K562 (cell line): Measurements from ENCODE around the gene BBX. TPM values are rescaled to one million over a fixed set of nuclear protein-coding genes. Genes with fewer than 3 reads are reported as not detected.

Experiments used
- ATAC-seq: fragments of 200-7000 bp; cut with Tn5 transposase; 3 replicates; pipeline ENCODE4 v1.9.1; 2020; ENCODE audit warnings: moderate library complexity
- BruUV-seq: library from RNA; stranded (reverse); fragments of 400-500 nt; replicated peaks from 2 replicates; lab custom pipeline; 2021; lab: Mats Ljungman, UMichigan
- CTCF ChIA-PET: fragments of 300-600 bp; formaldehyde crosslinking; extraction: SDS; loops from one replicate; lab custom pipeline; 2021; ENCODE audit warnings: low intra/inter-chr PET ratio; lab: Yijun Ruan, JAX
- POLR2A ChIA-PET: fragments of 300-600, 350-650 bp; sonication (Branson Sonifier 250); formaldehyde crosslinking; extraction: SDS; loops from one replicate; lab custom pipeline; 2021; ENCODE audit warnings: antibody characterized with exemption, inconsistent platforms; lab: Yijun Ruan, JAX
- DNase-seq, 4 experiments: peaks; one replicate each; pipeline versions ENCODE4 v3.0.0 to v3.0.0-alpha.2; 2011 to 2018; ENCODE audit warnings: low spot score in 3 of 4, mixed read lengths in 3 of 4; ENCODE audit errors: extremely low read depth in 1 of 4
- FAIRE-seq: peaks from 2 replicates; lab custom pipeline; 2011; peaks lifted over from hg19 to GRCh38; lab: Jason Lieb, UNC
- H2AFZ ChIP-seq: 2 replicates; pipeline ENCODE4 v1.6.0; 2011; ENCODE audit warnings: low read depth, low read length, control low read depth, inconsistent platforms
- H3K27ac ChIP-seq: fragments of 200-600 bp; 3 replicates; pipeline ENCODE4 v1.8.0; 2011; ENCODE audit warnings: low read depth, mild to moderate bottlenecking, control low read depth, inconsistent platforms, low read length, moderate library complexity, mixed read lengths; ENCODE audit errors: extremely low read depth
- H3K27me3 ChIP-seq, 2 experiments: fragments of 300-600 bp in 1 of 2; 2 replicates in 1 of 2; 3 replicates in 1 of 2; pipeline versions ENCODE4 v1.6.0 to v1.8.0; 2011; ENCODE audit warnings: inconsistent platforms in 2 of 2, low read length in 2 of 2, mild to moderate bottlenecking in 1 of 2, mixed read lengths in 1 of 2, moderate library complexity in 1 of 2; ENCODE audit not compliant: control insufficient read depth in 2 of 2, insufficient read depth in 2 of 2
- H3K36me3 ChIP-seq: fragments of 300-600 bp; 3 replicates; pipeline ENCODE4 v1.8.0; 2011; ENCODE audit warnings: mild to moderate bottlenecking, low read length, inconsistent platforms; ENCODE audit not compliant: control insufficient read depth, insufficient read depth
- H3K4me1 ChIP-seq, 2 experiments: fragments of 200-600 bp in 1 of 2; replicated peaks in 1 of 2; 2 replicates in 1 of 2; 3 replicates in 1 of 2; pipeline versions ENCODE4 v1.5.1 to v1.8.0; 2011; ENCODE audit warnings: inconsistent platforms in 2 of 2, low read length in 2 of 2, mild to moderate bottlenecking in 1 of 2, mixed read lengths in 1 of 2, moderate library complexity in 1 of 2; ENCODE audit not compliant: control insufficient read depth in 2 of 2, insufficient read depth in 2 of 2
- H3K4me2 ChIP-seq: 2 replicates; pipeline ENCODE4 v1.6.1; 2011; ENCODE audit warnings: low read length, control low read depth, inconsistent platforms, mixed read lengths; ENCODE audit not compliant: insufficient read depth
- H3K4me3 ChIP-seq: fragments of 200-600 bp; sonication (generic), shearing (Covaris generic); 2 replicates; pipeline ENCODE4 v1.5.1; 2016; ENCODE audit warnings: control low read depth, inconsistent platforms
- H3K79me2 ChIP-seq: fragments of 200-600 bp; 3 replicates; pipeline ENCODE4 v1.8.0; 2011; ENCODE audit warnings: low read length, inconsistent platforms; ENCODE audit not compliant: control insufficient read depth, insufficient read depth
- H3K9ac ChIP-seq, 2 experiments: 2 replicates each; pipeline versions ENCODE4 v1.6.0 to v1.6.1; 2011; ENCODE audit warnings: low read depth in 2 of 2, low read length in 2 of 2, control low read depth in 1 of 2, inconsistent platforms in 1 of 2, mild to moderate bottlenecking in 1 of 2, mixed read lengths in 1 of 2; ENCODE audit not compliant: insufficient read depth in 1 of 2
- H3K9me1 ChIP-seq: one replicate; pipeline ENCODE4 v1.6.0; 2011; ENCODE audit warnings: inconsistent platforms, mild to moderate bottlenecking, low read length, moderate library complexity; ENCODE audit not compliant: control insufficient read depth, insufficient read depth
- H3K9me3 ChIP-seq: replicated peaks from 2 replicates; pipeline ENCODE4 v1.5.1; 2011; ENCODE audit warnings: low read depth, low read length, inconsistent platforms; ENCODE audit not compliant: control insufficient read depth, insufficient read depth
- H4K20me1 ChIP-seq: replicated peaks from 2 replicates; pipeline ENCODE4 v1.6.1; 2011; ENCODE audit warnings: low read length, inconsistent platforms, mixed read lengths; ENCODE audit not compliant: control insufficient read depth, insufficient read depth
- CBX2 ChIP-seq: fragments of 200-600 bp; sonication (generic); IDR thresholded peaks from one replicate; pipeline ENCODE4 v1.6.1; 2012; ENCODE audit warnings: mild to moderate bottlenecking, low read length, inconsistent platforms; ENCODE audit not compliant: insufficient read depth, poor library complexity, severe bottlenecking
- PBX2 ChIP-seq, 2 experiments: IDR thresholded peaks in 1 of 2; conservative IDR thresholded peaks in 1 of 2; 2 replicates each; pipeline ENCODE4 v1.6.1; 2016; ENCODE audit warnings: low read depth in 2 of 2, mild to moderate bottlenecking in 1 of 2, missing compliant biosample characterization in 1 of 2, missing genetic modification characterization in 1 of 2, moderate library complexity in 1 of 2
- WGBS: fragments of 100-300 bp; shearing (Covaris generic); methylation state at CpG from one replicate; pipeline ENCODE4 v1.1.6; 2016; ENCODE audit warnings: low coverage, mixed read lengths; ENCODE audit not compliant: insufficient coverage; ENCODE audit errors: missing lambda C conversion rate; 5-methylcytosine and 5-hydroxymethylcytosine counted together
- in situ Hi-C: fragments of 300-500 bp; cut with MboI; formaldehyde crosslinking; loops from 4 replicates; pipeline ENCODE4 v1.15.0; 2018; ENCODE audit warnings: inconsistent platforms, mixed read lengths
- intact Hi-C: fragments of 100-400 bp; cut with micrococcal nuclease; formaldehyde crosslinking; loops from 2 replicates; pipeline ENCODE4 v1.14.2; 2022
- polyA plus RNA-seq, 8 experiments: library from polyadenylated mRNA; depleted of rRNA in 4 of 8; stranded (reverse) in 5 of 8; unstranded in 3 of 8; fragments of >200 nt; fragmentation: Nextera tagmentation in 2 of 8; fragmentation: Illumina TruSeq in 1 of 8; extraction: Ambion mirVana in 2 of 8; extraction: Trizol in 1 of 8; gene quantifications; 2 replicates each; pipeline versions ENCODE4 v1.2.1 to v1.2.3, GENCODE V29; 2011 to 2014; ENCODE audit warnings: inconsistent platforms in 1 of 8, missing spikeins in 1 of 8
- total RNA-seq, 7 experiments: library from RNA; depleted of rRNA in 6 of 7; stranded (reverse); fragments of >200 nt in 6 of 7; fragmentation: Illumina TruSeq in 2 of 7; extraction: Trizol in 2 of 7; gene quantifications; 2 replicates each; pipeline versions ENCODE4 v1.2.1 to v1.2.3, GENCODE V29; 2011 to 2021; ENCODE audit warnings: low replicate concordance in 1 of 7

BBX gene
- total and polyA plus RNA-seq, 9 of the 15 experiments (the other 6 are each of a cell fraction or from before 2014, with no cell fraction given), result 4.9 to 19.5 (median 11.8) TPM

- ChIA-PET CTCF (no interaction called here), POLR2A (interaction anchor here (1.6 kb wide), 1 partner anchor 10 kb away, joined by 3 read pairs; no protein-coding TSS in a partner anchor)
- H3K36me3 ChIP-seq, result no peaks in the 10 kb centered on the region
- TF ChIP-seq CBX2 (no peak), PBX2 (CRISPR knock-in tag; IDR thresholded peaks at IDR 0.05; ENCODE audit: low read depth) (no peak), PBX2 (tag; conservative IDR thresholded peaks at IDR 0.05; ENCODE audit: low read depth) (peak; percentile 43; the same call in 1 of the 2 replicates)
- H2AFZ ChIP-seq, result no peak overlapping the region
- H3K9me1 ChIP-seq, result no peaks in the 10 kb centered on the region
- DNase-seq (no peak), FAIRE-seq (no peak), ATAC-seq (no peak)
- in situ Hi-C loops (no loop called here), intact Hi-C loops (no loop called here)
- H3K9ac ChIP-seq, result no peak overlapping the region
- H3K9me3 ChIP-seq, result no peaks in the 10 kb centered on the region
- H3K4me3 ChIP-seq, result no peak overlapping the region
- H3K27ac ChIP-seq, result no peak overlapping the region
- 24% methylated on average over 3 of the region's 3 CpGs for WGBS
- H3K27me3 ChIP-seq, result no peaks in the 10 kb centered on the region
- no peaks in the 10 kb centered on the region for H3K79me2 ChIP-seq
- no peaks in the 10 kb centered on the region for H3K4me1 ChIP-seq
- H4K20me1 ChIP-seq, result 0 out of 2 replicates have a peak, but pooled peaks cover 3% of the 10 kb centered on the region
- no peak overlapping the region for H3K4me2 ChIP-seq
- no TSS peak for BruUV-seq
Observed at GRCh38 chr3:107633327-107634098, 110.8 kb downstream of the BBX start.
